K562 treated with DMSO at 1 percent for 24 hours (cell line): ENCODE data around the gene POLR2H. TPM values are rescaled to one million over a fixed set of nuclear protein-coding genes. Genes with fewer than 3 reads are reported as not detected.

Experiments used
- total RNA-seq: library from RNA; unstranded; fragments of 300-600 nt; gene quantifications from 2 replicates; pipeline ENCODE4 v1.2.3, GENCODE V29; 2022; ENCODE audit warnings: low read depth; ENCODE audit not compliant: insufficient read depth

POLR2H gene
- 93.4 and 94.2 TPM in 2 replicates for total RNA-seq

GRCh38 chr3:184361532-184361931 is at the start of gene POLR2H, which contains the start of gene CLCN2:
Gene POLR2H (plus strand): TSS chr3:184361710. CDS start chr3:184363493, 1,783 bp downstream.
Gene CLCN2 (minus strand): TSS chr3:184361605. CDS start chr3:184361479, 126 bp downstream.

DNA sequence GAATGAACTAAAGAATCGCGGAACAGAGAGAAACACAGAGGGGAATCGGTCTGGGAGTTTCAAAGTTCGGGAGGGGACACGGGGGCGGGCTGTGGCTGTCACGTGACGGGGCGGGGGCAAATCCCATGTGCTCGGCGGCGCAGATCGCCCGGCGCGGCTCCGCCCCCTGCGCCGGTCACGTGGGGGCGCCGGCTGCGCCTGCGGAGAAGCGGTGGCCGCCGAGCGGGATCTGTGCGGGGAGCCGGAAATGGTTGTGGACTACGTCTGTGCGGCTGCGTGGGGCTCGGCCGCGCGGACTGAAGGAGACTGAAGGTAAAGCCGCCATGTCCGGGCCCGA is 47.2 kb upstream of the POLR2H start, which contains the start of gene EIF4G1:
EIF4G1 (plus strand) TSS at position 244 of the 337 bp plus-strand sequence. CDS start 1,191 bp downstream, outside the sequence.

DNA sequence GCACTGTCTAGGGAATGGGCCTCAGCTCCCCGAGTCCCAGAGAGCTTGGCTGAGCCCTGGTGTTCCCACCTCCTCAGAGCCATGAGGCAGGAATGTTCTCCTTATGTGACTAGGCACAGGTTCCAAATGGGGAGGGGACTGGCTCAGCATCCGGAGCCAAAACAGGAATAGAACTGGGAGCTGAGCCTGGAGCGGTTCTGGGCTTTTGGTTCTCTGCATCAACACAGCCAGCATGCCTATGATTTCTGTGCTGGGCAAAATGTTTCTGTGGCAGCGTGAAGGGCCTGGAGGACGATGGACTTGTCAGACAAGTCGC is 24.2 kb upstream of the POLR2H start, which contains the start of gene FAM131A:
FAM131A (plus strand) TSS at position 202 of the 316 bp plus-strand sequence; CDS start at position 233, 31 bp downstream.

DNA sequence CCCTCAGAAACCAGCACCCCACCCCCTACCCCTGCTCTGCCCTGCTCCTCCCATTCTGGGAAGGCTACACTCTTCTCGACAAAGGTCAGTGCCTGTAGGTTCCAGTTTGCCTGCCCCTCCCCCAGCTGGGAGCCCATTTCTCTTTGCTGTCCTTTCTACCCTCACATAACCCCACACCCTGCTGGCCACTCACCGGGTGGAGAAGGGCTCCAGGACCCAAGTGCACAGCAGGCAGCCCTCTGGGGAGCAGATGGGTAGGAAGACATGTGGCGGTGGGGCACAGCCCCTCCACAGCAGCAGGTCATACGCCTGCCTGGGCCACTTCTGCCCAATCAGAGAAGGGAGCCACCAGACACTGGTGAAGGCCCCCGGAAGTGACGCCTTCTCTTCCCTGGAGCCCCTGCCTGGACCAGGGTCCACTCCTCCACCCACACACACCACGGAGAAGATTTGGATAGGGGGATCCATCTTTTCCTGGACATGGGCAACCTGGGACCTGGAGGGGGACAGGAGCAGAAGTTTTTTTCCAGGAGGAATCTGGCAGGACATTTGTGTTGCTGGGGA is 16.5 kb downstream of the POLR2H start, which contains the start of gene THPO:
THPO (minus strand) TSS at position 326 of the 564 bp plus-strand sequence. CDS start 1,948 bp downstream, outside the sequence.

DNA sequence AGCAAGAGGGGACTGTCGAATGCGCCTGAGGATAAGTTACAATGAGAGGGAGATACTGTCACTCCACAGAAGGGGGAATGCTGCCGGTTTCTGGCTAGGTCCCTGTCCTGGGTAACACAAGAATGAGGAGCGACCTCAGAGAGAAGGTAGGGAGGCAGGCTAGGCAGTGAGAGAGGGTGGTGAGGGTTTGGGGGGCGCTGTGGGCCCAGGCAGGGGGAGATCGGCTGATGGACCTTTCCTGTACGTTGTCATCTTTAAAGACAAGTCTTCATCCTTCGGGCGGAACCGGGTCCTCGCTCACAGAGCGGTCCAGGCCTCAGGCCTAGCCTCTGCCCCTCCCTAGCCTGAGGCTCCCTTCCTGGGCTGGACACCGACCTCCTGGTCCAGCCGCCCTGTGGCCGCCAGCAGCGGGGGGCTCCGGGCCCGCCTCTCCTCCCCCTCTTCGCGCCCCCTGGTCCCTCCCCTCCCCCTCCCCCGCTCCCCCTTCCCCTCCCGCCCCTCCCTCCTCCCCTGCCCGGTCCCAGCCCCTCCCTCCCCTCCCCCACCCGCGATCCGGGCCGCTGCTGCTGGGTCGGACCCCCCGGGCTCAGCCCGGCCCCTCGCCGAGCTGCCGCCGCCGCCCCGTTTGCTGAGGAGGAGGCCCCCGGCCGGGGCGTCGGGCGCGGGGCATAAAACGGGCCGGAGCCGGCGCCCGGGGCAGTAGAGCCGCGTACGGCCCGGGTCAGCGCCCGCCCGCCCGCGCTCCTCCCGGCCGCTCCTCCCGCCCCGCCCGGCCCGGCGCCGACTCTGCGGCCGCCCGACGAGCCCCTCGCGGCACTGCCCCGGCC is 18.1 kb downstream of the POLR2H start, which contains the start of gene CHRD:
CHRD (plus strand) TSS at position 697 of the 827 bp plus-strand sequence. CDS start 265 bp downstream, outside the sequence.

Other genes starting within 250 kb of the POLR2H start
- 54.7 and 56.3 TPM in 2 replicates for gene EIF2B5, start 226.4 kb upstream of the POLR2H start, total RNA-seq
- gene DVL3, start 206.3 kb upstream of the POLR2H start, total RNA-seq = 60.4 and 65.5 TPM in 2 replicates
- gene AP2M1, start 186.9 kb upstream of the POLR2H start, total RNA-seq = 632 and 681 TPM in 2 replicates
- gene ABCF3, start 175.5 kb upstream of the POLR2H start, total RNA-seq = 47.8 and 56.9 TPM in 2 replicates
- not detected in 2 replicates for gene VWA5B2, start 132.1 kb upstream of the POLR2H start, total RNA-seq
- gene ALG3, start 112.7 kb upstream of the POLR2H start, total RNA-seq = 77.9 and 79.5 TPM in 2 replicates
- gene EEF1AKMT4, start 112.0 kb upstream of the POLR2H start, total RNA-seq = 10.4 and 14.7 TPM in 2 replicates
- 0.43 TPM in 1 of 2 replicates, not detected in the other for gene CAMK2N2, start 100.2 kb upstream of the POLR2H start, total RNA-seq
- gene ECE2, start 85.7 kb upstream of the POLR2H start, total RNA-seq = not detected in 2 replicates
- gene PSMD2, start 62.5 kb upstream of the POLR2H start, total RNA-seq = 448 and 463 TPM in 2 replicates
- 223 and 230 TPM in 2 replicates for gene EIF4G1, start 47.1 kb upstream of the POLR2H start, total RNA-seq
- 22.9 and 24.4 TPM in 2 replicates for gene FAM131A, start 24.1 kb upstream of the POLR2H start, total RNA-seq
- 9.1 and 10.1 TPM in 2 replicates for gene CLCN2, start 105 bp upstream of the POLR2H start, total RNA-seq
- gene THPO, start 16.5 kb downstream of the POLR2H start, total RNA-seq = 0.78 and 1.3 TPM in 2 replicates
- gene CHRD, start 18.3 kb downstream of the POLR2H start, total RNA-seq = 0.43 and 0.71 TPM in 2 replicates
- gene EPHB3, start 200.1 kb downstream of the POLR2H start, total RNA-seq = not detected in 2 replicates